Stimulated activated CD4-positive, alpha-beta T cell treated with anti-CD3 and anti-CD28 coated beads, Interleukin-2, amount 100 ng/mL, for 4 hours (primary cell): ENCODE data around the gene TET2.

Source experiments
- DNase-seq: peaks from one replicate; pipeline ENCODE4 v3.0.0-alpha.2; 2020; ENCODE audit warnings: low read depth

Gene TET2

GRCh38 chr4:105146276-105147015 lies at the start of gene TET2:
TET2 (plus strand) TSS chr4:105146876; CDS start chr4:105233943, 87,067 bp downstream.
- DNase-seq, result peak; percentile 76

- DNase-seq, result no peak
Observed at GRCh38 chr4:105102016-105102415, 44.7 kb upstream of the TET2 start.

DNA sequence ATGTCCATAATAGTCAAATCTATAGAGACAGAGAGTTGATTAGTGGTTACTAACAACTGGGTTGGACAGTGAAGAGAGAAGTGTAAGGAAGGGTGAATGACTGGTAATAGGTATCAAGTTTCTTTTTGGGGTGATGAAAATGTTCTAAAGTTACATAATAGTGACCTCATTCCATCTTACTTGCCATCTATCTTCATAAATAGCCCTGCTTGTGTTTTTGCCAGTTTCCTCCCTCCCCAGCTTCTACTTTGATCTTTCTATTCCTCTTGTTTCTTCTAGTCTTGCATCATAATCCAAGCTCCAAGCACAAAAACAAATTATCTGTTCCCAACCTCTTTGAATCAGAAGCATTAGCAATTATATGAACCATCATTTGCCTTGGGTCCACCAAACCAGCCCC lies 40.2 kb upstream of the TET2 start:
- DNase-seq, result no peak

- DNase-seq, result no peak
Observed at GRCh38 chr4:105107095-105107856, 39.4 kb upstream of the TET2 start.

- DNase-seq, result no peak
Observed at GRCh38 chr4:105108971-105109370, 37.7 kb upstream of the TET2 start.

DNA sequence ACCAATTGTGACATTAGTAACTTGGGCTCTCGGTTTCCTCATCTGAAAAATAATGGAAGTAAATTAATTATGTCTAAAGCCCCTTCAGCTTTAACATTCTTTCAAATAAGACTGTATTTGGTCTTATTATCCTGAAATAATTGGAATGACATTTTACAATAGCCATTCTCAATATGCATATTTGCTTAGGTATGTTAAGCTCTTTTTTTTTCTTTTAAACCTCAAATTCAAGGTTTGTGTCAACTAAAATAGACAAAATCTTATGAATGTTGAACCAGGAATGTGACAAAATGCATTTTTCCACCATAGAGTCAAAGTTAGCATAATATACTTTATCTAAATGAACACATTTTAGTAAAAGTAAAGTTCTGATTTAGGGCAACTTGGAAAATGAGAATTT lies 34.4 kb upstream of the TET2 start:
- no peak for DNase-seq

GRCh38 chr4:105113800-105114199 lies 32.9 kb upstream of the TET2 start:
- no peak for DNase-seq

- DNase-seq, result no peak
Observed at GRCh38 chr4:105116616-105117319, 29.9 kb upstream of the TET2 start.

DNA sequence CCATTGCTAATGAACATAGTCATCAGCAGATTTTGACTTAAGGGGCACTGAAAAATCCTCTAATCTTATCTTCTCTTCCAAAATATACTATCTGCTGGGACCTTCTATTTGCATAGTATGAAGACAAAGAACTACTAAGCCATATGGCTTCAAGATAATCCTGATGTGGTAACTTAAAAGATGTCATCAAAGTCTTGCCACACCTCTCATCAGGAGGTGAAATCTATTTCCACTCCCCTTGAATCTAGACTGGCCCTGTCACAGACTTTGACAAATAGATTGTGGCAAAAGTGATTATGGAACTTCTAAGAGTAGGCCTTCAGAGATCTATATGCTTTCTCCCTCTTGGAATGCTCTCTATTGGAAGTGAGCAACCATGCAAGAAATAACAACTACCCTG lies 27.3 kb upstream of the TET2 start:
- no peak for DNase-seq

DNA sequence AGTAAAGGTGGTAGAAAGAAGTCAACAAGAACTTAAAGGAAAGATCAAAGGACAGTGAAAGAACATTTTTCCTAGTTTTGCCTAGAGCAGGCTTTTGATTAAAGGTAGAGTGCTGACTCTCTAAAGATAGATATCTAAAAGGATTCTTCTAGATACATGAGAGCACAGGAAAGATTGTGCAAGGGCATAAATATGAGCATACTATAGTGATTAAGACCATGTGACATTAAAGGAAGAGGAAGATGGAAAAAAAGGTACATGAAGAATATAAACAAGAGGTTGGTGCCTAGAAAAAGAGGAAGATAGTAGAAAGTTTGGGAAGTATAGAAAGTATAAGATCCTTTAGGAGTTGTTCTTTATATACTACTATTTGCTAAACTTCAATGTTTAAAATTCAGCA lies 26.1 kb upstream of the TET2 start:
- DNase-seq, result no peak

- DNase-seq, result no peak
Observed at GRCh38 chr4:105122350-105122749, 24.3 kb upstream of the TET2 start.

DNA sequence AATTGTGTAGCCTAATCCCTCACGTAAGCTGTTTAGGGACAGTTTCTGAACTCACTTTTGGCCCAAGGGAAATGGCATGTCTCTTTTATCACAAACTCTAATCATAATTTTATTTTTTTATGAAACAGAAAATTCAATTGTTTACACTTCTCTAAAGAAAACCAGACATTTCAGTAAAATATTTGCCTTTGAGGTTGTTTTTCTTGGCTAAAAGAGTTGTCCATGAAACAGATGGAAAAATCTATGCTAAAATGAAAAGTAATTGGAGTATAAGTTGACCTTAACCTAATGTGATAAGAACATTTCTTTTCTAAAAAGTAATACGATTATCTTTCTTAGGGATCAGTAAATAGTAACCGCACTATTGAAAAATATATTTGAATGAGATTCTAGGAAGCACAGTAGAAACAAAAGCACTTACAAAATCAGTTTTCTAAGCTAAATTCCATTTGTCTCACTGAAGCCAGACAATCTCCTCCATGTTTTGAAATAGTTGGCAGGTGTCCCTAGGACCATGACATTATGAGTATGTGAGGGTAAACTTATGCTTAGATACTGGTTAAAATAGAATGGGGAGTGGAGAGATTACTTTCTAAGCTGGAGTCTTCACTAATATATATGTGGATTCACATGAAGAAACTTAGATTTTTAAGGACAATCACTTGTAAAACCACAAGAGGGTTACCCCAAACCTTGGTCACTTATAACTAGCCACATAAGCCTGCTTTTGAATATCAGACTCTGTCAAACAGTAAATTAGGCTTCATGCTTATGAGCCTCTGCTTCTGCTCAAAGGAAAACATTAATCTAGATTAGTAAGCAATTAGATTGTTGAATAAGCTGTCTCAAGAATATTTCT lies 20.1 kb upstream of the TET2 start:
- DNase-seq, result no peak

DNA sequence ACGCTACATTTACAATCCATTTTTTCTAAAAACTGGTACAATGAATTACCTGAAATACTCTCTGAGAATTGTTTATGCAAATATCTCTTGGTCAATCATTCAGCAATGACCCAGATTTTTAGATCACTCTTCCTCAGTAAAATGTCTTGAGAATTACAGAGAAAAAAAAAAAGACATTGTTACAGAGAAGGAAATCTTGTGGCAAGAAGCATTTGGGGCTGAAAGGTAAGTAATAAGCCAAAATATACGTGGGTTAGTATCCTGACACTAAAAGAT lies 19.6 kb upstream of the TET2 start:
- DNase-seq, result no peak

DNA sequence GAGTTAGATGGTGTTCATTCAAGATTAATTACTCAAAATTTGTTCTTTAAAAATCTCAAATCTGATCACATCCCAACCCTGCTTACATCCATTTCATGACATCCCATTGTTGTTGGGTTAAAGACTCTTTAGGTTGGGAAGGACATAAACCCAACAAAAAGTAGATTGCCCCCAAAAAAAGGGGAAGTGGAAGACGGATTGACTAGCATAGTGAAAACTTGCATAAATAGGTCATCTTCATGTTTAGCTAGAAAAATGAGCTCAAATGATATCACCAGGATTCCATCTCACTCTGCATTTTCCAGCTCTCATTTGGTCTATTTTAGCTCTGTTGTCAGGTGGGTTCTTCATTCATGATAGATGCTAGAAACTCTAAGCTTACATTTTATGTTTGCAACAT lies 18.5 kb upstream of the TET2 start:
- no peak for DNase-seq

DNA sequence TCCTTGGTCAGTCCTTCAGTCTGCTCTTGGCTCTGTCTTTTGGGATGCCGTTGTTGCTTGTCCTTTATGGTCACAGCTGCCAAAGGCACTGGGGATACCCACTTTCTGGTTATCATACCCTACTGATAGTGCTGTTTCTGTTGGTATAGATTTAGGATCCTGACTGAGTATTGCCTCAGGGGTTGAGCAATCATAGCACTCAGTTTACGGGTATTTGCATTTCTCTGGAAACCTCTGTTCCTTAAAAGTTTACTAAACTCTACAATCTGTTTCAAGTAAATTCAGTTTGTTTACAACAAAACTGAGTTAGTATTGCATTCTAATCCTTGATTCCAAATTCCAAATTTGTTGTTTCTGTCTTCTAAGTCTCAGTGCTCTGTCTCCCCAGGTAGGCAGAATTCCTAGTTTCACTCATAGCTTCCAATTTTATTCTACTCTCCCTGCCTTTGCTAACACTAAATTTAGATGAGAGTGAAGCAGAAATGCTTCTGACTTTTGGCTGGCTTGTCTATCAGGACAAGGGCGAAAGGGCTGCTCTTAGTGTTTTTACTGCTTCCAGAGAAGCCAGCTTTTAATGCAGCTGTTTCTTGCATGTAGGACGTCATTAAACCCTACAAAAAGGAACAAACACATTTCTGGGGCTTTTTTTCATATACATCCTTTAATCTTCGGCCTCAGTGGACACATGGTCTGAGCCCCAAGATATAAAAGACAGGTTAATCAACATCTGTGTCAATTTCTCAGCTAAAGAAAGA lies 17.2 kb upstream of the TET2 start:
- DNase-seq, result no peak

GRCh38 chr4:105130945-105131344 lies 15.7 kb upstream of the TET2 start:
- DNase-seq, result no peak

GRCh38 chr4:105133976-105134375 lies 12.7 kb upstream of the TET2 start:
- DNase-seq, result no peak

DNA sequence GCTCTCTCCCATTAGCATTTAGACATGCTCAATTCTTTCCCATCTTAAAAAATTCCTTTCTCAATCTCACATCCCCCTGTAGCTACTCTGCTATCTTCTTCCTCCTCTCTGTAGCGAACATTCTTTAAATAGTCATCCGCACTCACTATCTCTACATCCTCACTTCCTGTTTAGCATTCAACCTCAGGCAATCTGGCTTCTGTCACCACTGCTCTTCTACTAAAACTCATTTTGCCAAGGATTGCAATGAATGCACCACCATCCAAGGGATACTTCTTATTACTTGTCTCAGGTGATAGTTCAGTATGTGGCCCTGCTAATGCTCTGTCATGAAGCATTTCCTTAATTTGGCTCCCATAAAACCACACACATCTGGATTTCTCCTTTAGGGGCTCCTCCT lies 10.9 kb upstream of the TET2 start:
- no peak for DNase-seq

GRCh38 chr4:105137121-105137875 lies 9.4 kb upstream of the TET2 start:
- no peak for DNase-seq

GRCh38 chr4:105139646-105140045 lies 7.0 kb upstream of the TET2 start:
- no peak for DNase-seq
